ENCODE measurements around the gene SDS. TPM values are rescaled to one million over a fixed set of nuclear protein-coding genes. Genes with fewer than 3 reads are reported as not detected.

SDS gene
- total and polyA plus RNA-seq, 2 of the 8 experiments (the other 6 are each of a cell fraction or from before 2014, with no cell fraction given): 0.21 TPM; not detected in 1

- H2BK12ac ChIP-seq (ENCODE audit: low read depth, low read length): no peak overlapping the region
- no peak overlapping the region for H2BK120ac ChIP-seq (replicated peaks; ENCODE audit: low read depth, low read length)
- H3K27ac ChIP-seq (ENCODE audit: low read depth, low read length): no peak overlapping the region
- peaks cover 0 to 8% (median 5%) of the 10 kb centered on the region in 4 experiments; a peak in 5 of 7 replicates for H3K4me1 ChIP-seq (replicated peaks in 1 of 4; ENCODE audit: control insufficient read depth in 3 of 4, insufficient read depth in 4 of 4, low read length in 3 of 4)
- ChIA-PET POLR2A (ENCODE audit: partially characterized antibody) (interaction anchor here (0.7 kb wide), 1 partner anchor 9 kb away, joined by 3 read pairs; no protein-coding TSS in a partner anchor), CTCF (ENCODE audit: partially characterized antibody) (interaction anchor here (1.0 to 1.2 kb wide), 3 partner anchors 9 to 29 kb away, joined by 3 to 4 read pairs (median 3); no protein-coding TSS in a partner anchor)
- no peak overlapping the region for H3K18ac ChIP-seq (ENCODE audit: extremely low read depth, low read length)
- H3K79me1 ChIP-seq (ENCODE audit: low read depth, low read length): no peaks in the 10 kb centered on the region
- H3K23me2 ChIP-seq (ENCODE audit: low read depth, low read length): no peaks in the 10 kb centered on the region
- no peak overlapping the region for H3K56ac ChIP-seq (replicated peaks; ENCODE audit: insufficient read length, low read depth, low read length)
- H3K27me3 ChIP-seq (replicated peaks in 1 of 4; ENCODE audit: control insufficient read depth in 3 of 4, extremely low read depth in 1 of 4, insufficient read depth in 3 of 4, low read length in 3 of 4): no peaks in the 10 kb centered on the region
- H3K79me2 ChIP-seq (ENCODE audit: control insufficient read depth in 1 of 2, insufficient read depth in 2 of 2, low read length in 2 of 2): no peaks in the 10 kb centered on the region
- H3K14ac ChIP-seq (ENCODE audit: insufficient read length): no peak overlapping the region
- no peak overlapping the region for H2AK5ac ChIP-seq (ENCODE audit: low read depth, low read length)
- H2BK20ac ChIP-seq (ENCODE audit: low read length): no peak overlapping the region
- H3K36me3 ChIP-seq (ENCODE audit: control insufficient read depth in 2 of 4, insufficient read depth in 4 of 4, low read length in 3 of 4): no peaks in the 10 kb centered on the region
- no peaks in the 10 kb centered on the region for H3K9me3 ChIP-seq (ENCODE audit: insufficient read depth in 2 of 2, low read depth in 1 of 2, low read length in 1 of 2)
- H4K91ac ChIP-seq (replicated peaks; ENCODE audit: insufficient read length, low read length): no peak overlapping the region
- no peak overlapping the region for H2BK15ac ChIP-seq (ENCODE audit: low read length)
- no peak overlapping the region for H3K4me2 ChIP-seq (ENCODE audit: insufficient read depth in 1 of 2, low read depth in 2 of 2, low read length in 2 of 2)
- FAIRE-seq (no peak), DNase-seq (ENCODE audit: low read depth in 1 of 2, low spot score in 2 of 2) (no peak)
- no peak overlapping the region for H3K9ac ChIP-seq (replicated peaks in 1 of 4; ENCODE audit: extremely low read depth in 1 of 4, low read depth in 3 of 4, low read length in 3 of 4)
- H4K5ac ChIP-seq (ENCODE audit: insufficient read length, low read depth, low read length): no peak overlapping the region
- no peak overlapping the region for H3K4me3 ChIP-seq (ENCODE audit: extremely low read depth in 1 of 4, insufficient read depth in 2 of 4, low read depth in 3 of 4, low read length in 4 of 4)
- H2BK5ac ChIP-seq (ENCODE audit: low read depth, low read length): no peak overlapping the region
- 94% methylated on average over 6 of the region's 6 CpGs; no CpG with 5 or more reads in 1 of the 2 experiments for WGBS, 2 experiments (ENCODE audit: extremely low coverage in 1 of 2, insufficient coverage in 1 of 2, insufficient read length in 1 of 2, insufficient replicate concordance in 2 of 2, low coverage in 1 of 2, low lambda C conversion rate in 2 of 2, missing lambda C conversion rate in 1 of 2)
- no peaks in the 10 kb centered on the region for H4K20me1 ChIP-seq (replicated peaks in 1 of 2; ENCODE audit: control insufficient read depth in 1 of 2, insufficient read depth in 2 of 2, low read length in 2 of 2)
- H2AFZ ChIP-seq (ENCODE audit: low read length): 0 out of 2 replicates have a peak overlapping the region, but pooled peaks have one; percentile 43
- H4K8ac ChIP-seq (ENCODE audit: extremely low read depth, insufficient read depth, low read length): no peak overlapping the region
- H3K4ac ChIP-seq (replicated peaks; ENCODE audit: insufficient read length, low read depth, low read length): no peak overlapping the region
- H3K23ac ChIP-seq (ENCODE audit: insufficient read length): no peak overlapping the region
Observed at GRCh38 chr12:113345318-113345717, 58.4 kb downstream of the SDS start.
